OCI-LY7 (cell line): ENCODE data around the gene GIMAP7. TPM values are rescaled to one million over a fixed set of nuclear protein-coding genes. Genes with fewer than 3 reads are reported as not detected.

ENCODE experiments used
- BruUV-seq: library from RNA; stranded (reverse); fragments of 400-500 nt; replicated peaks from 2 replicates; lab custom pipeline; 2021; lab: Mats Ljungman, UMichigan
- CTCF ChIA-PET: fragments of 300-600 bp; sonication (Branson Sonifier 250); formaldehyde crosslinking; loops from one replicate; lab custom pipeline; 2022; ENCODE audit warnings: antibody characterized with exemption; ENCODE audit not compliant: unreplicated experiment; lab: Charles Lee
- POLR2A ChIA-PET: fragments of 300-600 bp; sonication (Branson Sonifier 250); formaldehyde crosslinking; loops from one replicate; lab custom pipeline; 2022; ENCODE audit warnings: antibody characterized with exemption; lab: Charles Lee
- DNase-seq: peaks from one replicate; pipeline ENCODE4 v3.0.0-alpha.2; 2015; ENCODE audit warnings: low spot score
- H2AFZ ChIP-seq: fragments of 200-600 bp; sonication (generic), shearing (Covaris generic); 2 replicates; pipeline ENCODE4 v1.6.1; 2014; ENCODE audit warnings: mild to moderate bottlenecking, antibody characterized with exemption, low read length, moderate library complexity
- H3K27ac ChIP-seq: fragments of 200-600 bp; sonication (generic); 2 replicates; pipeline ENCODE4 v1.5.1; 2014; ENCODE audit warnings: mixed run types, low read depth, mild to moderate bottlenecking, moderate library complexity, low read length, inconsistent platforms; ENCODE audit not compliant: poor library complexity, severe bottlenecking
- H3K36me3 ChIP-seq: fragments of 200-600 bp; sonication (generic); 2 replicates; pipeline ENCODE4 v1.6.1; 2014; ENCODE audit warnings: mild to moderate bottlenecking, antibody characterized with exemption, low read length, moderate library complexity, mixed read lengths; ENCODE audit not compliant: insufficient read depth
- H3K4me1 ChIP-seq: fragments of 200-600 bp; sonication (generic); 2 replicates; pipeline ENCODE4 v1.5.1; 2014; ENCODE audit warnings: mild to moderate bottlenecking, low read length; ENCODE audit not compliant: insufficient read depth, poor library complexity, severe bottlenecking
- H3K4me2 ChIP-seq: fragments of 200-600 bp; sonication (generic); 2 replicates; pipeline ENCODE4 v1.6.1; 2014; ENCODE audit warnings: mild to moderate bottlenecking, low read length
- H3K4me3 ChIP-seq: fragments of 200-600 bp; sonication (generic); 2 replicates; pipeline ENCODE4 v1.5.1; 2014; ENCODE audit warnings: mild to moderate bottlenecking, low read depth, low read length; ENCODE audit not compliant: poor library complexity, severe bottlenecking
- H3K79me2 ChIP-seq: fragments of 200-600 bp; sonication (generic); 2 replicates; pipeline ENCODE4 v1.6.1; 2016; ENCODE audit warnings: low read depth, mild to moderate bottlenecking, low read length, moderate library complexity, mixed read lengths; ENCODE audit not compliant: insufficient read depth
- H3K9me2 ChIP-seq: fragments of 200-600 bp; sonication (generic); 2 replicates; pipeline ENCODE4 v1.6.1; 2016; ENCODE audit warnings: mild to moderate bottlenecking, low read length, mixed read lengths; ENCODE audit not compliant: insufficient read depth
- H3K9me3 ChIP-seq: fragments of 200-600 bp; sonication (generic); 2 replicates; pipeline ENCODE4 v1.6.1; 2014; ENCODE audit warnings: mild to moderate bottlenecking, mixed run types, low read length, mixed read lengths
- H4K20me1 ChIP-seq: fragments of 200-600 bp; sonication (generic); 2 replicates; pipeline ENCODE4 v1.6.1; 2014; ENCODE audit warnings: mild to moderate bottlenecking, antibody characterized with exemption, low read length, moderate library complexity, mixed read lengths; ENCODE audit not compliant: insufficient read depth
- EZH2phosphoT487 ChIP-seq: fragments of 200-600 bp; sonication (generic); IDR thresholded peaks from 2 replicates; pipeline ENCODE4 v1.6.1; 2018; ENCODE audit warnings: low read depth, borderline replicate concordance, mild to moderate bottlenecking, mixed run types, antibody characterized with exemption, low read length, moderate library complexity, mixed read lengths
- intact Hi-C: fragments of 100-400 bp; cut with micrococcal nuclease; formaldehyde crosslinking; loops from one replicate; pipeline ENCODE4 v1.10.0; 2022; ENCODE audit not compliant: unreplicated experiment
- total RNA-seq, 2 experiments: library from RNA; depleted of rRNA in 1 of 2; stranded (reverse); fragments of >200 nt in 1 of 2; shearing (Covaris generic) in 1 of 2; gene quantifications; 2 replicates each; pipeline ENCODE4 v1.2.3, GENCODE V29; 2014 to 2022
- TF ChIP-seq, protein P1 (sequence below): fragments of 200-600 bp; sonication (generic); conservative IDR thresholded peaks from 2 replicates; pipeline ENCODE4 v1.5.1; 2014; ENCODE audit warnings: mild to moderate bottlenecking, antibody characterized with exemption, low read length, moderate library complexity, mixed read lengths

The GIMAP7 gene
- total RNA-seq, 2 experiments from 2014 or later: not detected

DNA sequence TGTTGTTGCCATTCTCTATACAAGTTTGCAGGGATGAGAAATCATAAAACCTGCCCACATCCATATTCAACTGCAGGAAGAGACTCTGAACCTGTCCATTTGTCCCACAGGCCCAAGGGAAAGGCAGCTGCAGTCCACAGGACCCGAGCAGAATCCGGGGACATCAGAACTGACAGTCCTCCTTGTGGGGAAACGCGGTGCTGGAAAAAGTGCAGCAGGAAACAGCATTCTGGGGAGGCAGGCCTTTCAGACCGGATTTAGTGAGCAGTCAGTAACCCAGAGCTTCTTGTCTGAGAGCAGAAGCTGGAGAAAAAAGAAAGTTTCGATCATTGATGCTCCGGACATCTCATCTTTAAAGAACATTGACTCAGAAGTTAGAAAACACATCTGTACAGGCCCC is 40.8 kb upstream of the GIMAP7 start:
- no peak overlapping the region for H3K4me2 ChIP-seq
- H3K4me1 ChIP-seq: no peaks in the 10 kb centered on the region
- H3K9me2 ChIP-seq: no peaks in the 10 kb centered on the region
- H3K4me3 ChIP-seq: no peak overlapping the region
- no peak for DNase-seq
- no peaks in the 10 kb centered on the region for H4K20me1 ChIP-seq
- no peak overlapping the region for H2AFZ ChIP-seq
- no peaks in the 10 kb centered on the region for H3K79me2 ChIP-seq
- no TSS peak for BruUV-seq
- H3K27ac ChIP-seq: no peak overlapping the region
- POLR2A ChIA-PET: no interaction called here
- intact Hi-C loops: no loop called here
- CTCF ChIA-PET: no interaction called here
- no peaks in the 10 kb centered on the region for H3K9me3 ChIP-seq
- H3K36me3 ChIP-seq: no peaks in the 10 kb centered on the region
- TF ChIP-seq, protein P1, sequence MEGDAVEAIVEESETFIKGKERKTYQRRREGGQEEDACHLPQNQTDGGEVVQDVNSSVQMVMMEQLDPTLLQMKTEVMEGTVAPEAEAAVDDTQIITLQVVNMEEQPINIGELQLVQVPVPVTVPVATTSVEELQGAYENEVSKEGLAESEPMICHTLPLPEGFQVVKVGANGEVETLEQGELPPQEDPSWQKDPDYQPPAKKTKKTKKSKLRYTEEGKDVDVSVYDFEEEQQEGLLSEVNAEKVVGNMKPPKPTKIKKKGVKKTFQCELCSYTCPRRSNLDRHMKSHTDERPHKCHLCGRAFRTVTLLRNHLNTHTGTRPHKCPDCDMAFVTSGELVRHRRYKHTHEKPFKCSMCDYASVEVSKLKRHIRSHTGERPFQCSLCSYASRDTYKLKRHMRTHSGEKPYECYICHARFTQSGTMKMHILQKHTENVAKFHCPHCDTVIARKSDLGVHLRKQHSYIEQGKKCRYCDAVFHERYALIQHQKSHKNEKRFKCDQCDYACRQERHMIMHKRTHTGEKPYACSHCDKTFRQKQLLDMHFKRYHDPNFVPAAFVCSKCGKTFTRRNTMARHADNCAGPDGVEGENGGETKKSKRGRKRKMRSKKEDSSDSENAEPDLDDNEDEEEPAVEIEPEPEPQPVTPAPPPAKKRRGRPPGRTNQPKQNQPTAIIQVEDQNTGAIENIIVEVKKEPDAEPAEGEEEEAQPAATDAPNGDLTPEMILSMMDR: no peak
- TF ChIP-seq EZH2phosphoT487: no peak

DNA sequence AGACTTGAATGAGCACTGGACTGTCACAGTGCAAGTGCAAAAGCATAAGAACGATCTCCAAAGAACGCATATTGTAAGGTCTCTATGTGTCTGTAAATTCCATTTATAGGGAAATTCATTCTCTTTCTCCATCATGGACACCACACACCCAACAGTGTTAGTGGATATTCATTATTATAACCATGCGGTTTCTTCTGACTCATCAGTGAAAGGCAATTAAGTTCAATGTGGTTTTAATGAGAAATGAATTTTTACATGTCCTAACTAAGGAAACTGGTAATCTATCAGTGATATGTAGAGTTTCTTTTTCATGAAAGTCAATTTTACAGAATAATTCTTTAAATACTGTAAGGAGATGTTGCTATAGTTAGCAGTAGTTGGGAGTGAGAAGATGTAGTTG is 38.4 kb upstream of the GIMAP7 start:
- Histone ChIP-seq H3K4me1 (no peaks in the 10 kb centered on the region), H3K27ac (no peak overlapping the region), H3K9me3 (no peaks in the 10 kb centered on the region), H3K4me2 (no peak overlapping the region), H3K4me3 (no peak overlapping the region), H3K9me2 (no peaks in the 10 kb centered on the region), H3K79me2 (no peaks in the 10 kb centered on the region), H2AFZ (no peak overlapping the region), H3K36me3 (no peaks in the 10 kb centered on the region), H4K20me1 (no peaks in the 10 kb centered on the region)
- no TSS peak for BruUV-seq
- CTCF ChIA-PET: no interaction called here
- TF ChIP-seq EZH2phosphoT487: no peak
- TF ChIP-seq, protein P1: no peak
- POLR2A ChIA-PET: no interaction called here
- intact Hi-C loops: no loop called here
- no peak for DNase-seq

DNA sequence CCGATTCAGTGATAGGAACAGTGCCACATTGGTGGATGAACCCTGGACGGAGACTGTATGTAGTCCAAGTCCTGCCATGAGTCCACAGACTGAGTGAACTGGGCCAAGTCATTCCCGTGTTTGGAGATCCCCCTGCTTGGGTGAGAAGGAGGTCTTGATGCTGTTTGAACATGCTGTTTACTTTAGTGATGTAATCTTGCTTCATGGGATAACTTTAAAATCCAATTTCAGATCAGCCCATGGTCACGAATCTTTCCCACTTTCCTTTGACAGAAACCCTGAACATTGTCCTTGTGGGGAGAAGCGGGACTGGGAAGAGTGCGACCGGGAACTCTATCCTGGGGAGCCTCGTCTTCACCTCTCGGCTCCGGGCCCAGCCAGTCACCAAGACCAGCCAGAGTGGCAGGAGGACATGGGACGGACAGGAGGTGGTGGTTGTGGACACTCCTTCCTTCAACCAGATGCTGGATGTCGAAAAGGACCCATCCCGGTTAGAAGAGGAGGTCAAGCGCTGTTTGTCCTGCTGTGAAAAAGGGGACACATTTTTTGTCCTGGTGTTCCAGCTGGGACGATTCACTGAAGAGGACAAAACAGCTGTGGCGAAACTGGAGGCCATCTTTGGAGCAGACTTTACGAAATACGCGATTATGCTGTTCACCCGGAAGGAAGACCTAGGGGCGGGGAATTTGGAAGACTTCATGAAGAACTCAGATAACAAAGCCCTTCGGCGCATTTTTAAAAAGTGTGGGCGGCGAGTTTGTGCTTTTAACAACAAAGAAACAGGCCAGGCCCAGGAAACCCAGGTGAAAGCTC is 37.6 kb upstream of the GIMAP7 start:
- Histone ChIP-seq H3K79me2 (no peaks in the 10 kb centered on the region), H3K4me3 (no peak overlapping the region), H3K9me3 (no peaks in the 10 kb centered on the region), H3K36me3 (no peaks in the 10 kb centered on the region), H3K9me2 (no peaks in the 10 kb centered on the region), H4K20me1 (no peaks in the 10 kb centered on the region), H2AFZ (no peak overlapping the region), H3K4me2 (no peak overlapping the region), H3K27ac (no peak overlapping the region), H3K4me1 (no peaks in the 10 kb centered on the region)
- no TSS peak for BruUV-seq
- intact Hi-C loops: no loop called here
- DNase-seq: no peak
- ChIA-PET POLR2A (no interaction called here), CTCF (no interaction called here)
- no peak for TF ChIP-seq EZH2phosphoT487
- TF ChIP-seq, protein P1: no peak
